Measurements from ENCODE around the gene CHMP4A. TPM values are rescaled to one million over a fixed set of nuclear protein-coding genes. Genes with fewer than 3 reads are reported as not detected.

Gene CHMP4A
- total and polyA plus RNA-seq, 2 of the 13 experiments (the other 11 are each of a cell fraction or from before 2014, with no cell fraction given): 83.6 to 113 TPM

- TF ChIP-seq ATM (IDR thresholded peaks at IDR 0.05; ENCODE audit: borderline replicate concordance) (no peak), SALL1 (CRISPR knock-in tag; IDR thresholded peaks at IDR 0.05) (peak; percentile 92), NFE2 (CRISPR knock-in tag; IDR thresholded peaks at IDR 0.05) (no peak; the same call in 1 of the 2 replicates), PPARG (CRISPR knock-in tag; conservative IDR thresholded peaks at IDR 0.05) (peak; percentile 84), CCAR2 (optimal IDR thresholded peaks at IDR 0.05; ENCODE audit: low read depth, low read length) (peak; percentile 53), ZNF335 (CRISPR knock-in tag; IDR thresholded peaks at IDR 0.05) (peak; percentile 100), MED13 (CRISPR knock-in tag; IDR thresholded peaks at IDR 0.05) (peak; percentile 94), ZNF782 (CRISPR knock-in tag; IDR thresholded peaks at IDR 0.05; ENCODE audit: borderline replicate concordance) (peak; percentile 99), ZNF337 (CRISPR knock-in tag; IDR thresholded peaks at IDR 0.05; ENCODE audit: borderline replicate concordance, low read depth) (peak; percentile 99), DNMT3B (CRISPR knock-in tag; conservative IDR thresholded peaks at IDR 0.05) (no peak; the same call in 1 of the 2 replicates), ZNF678 (CRISPR knock-in tag; IDR thresholded peaks at IDR 0.05) (peak; percentile 99), ZNF101 (CRISPR knock-in tag; IDR thresholded peaks at IDR 0.05; ENCODE audit: borderline replicate concordance, low read depth) (peak; percentile 97), ZNF329 (CRISPR knock-in tag; IDR thresholded peaks at IDR 0.05; ENCODE audit: low read depth) (peak; percentile 92), RARG (CRISPR knock-in tag; IDR thresholded peaks at IDR 0.05; ENCODE audit: low read depth) (peak; percentile 99), CHCHD3 (CRISPR knock-in tag; IDR thresholded peaks at IDR 0.05) (peak; percentile 44), BCL6 (CRISPR knock-in tag; IDR thresholded peaks at IDR 0.05) (peak; percentile 80), ISX (CRISPR knock-in tag; conservative IDR thresholded peaks at IDR 0.05) (peak; percentile 96), MIXL1 (CRISPR knock-in tag; IDR thresholded peaks at IDR 0.05) (peak; percentile 85), HDAC6 (IDR thresholded peaks at IDR 0.05; ENCODE audit: low read depth, low read length) (no peak; the same call in none of the 2 replicates), MTF1 (CRISPR knock-in tag; IDR thresholded peaks at IDR 0.05) (peak; percentile 89), PAF1 (CRISPR knock-in tag; IDR thresholded peaks at IDR 0.05) (no peak; the same call in 1 of the 2 replicates), ATAD3A (CRISPR knock-in tag; IDR thresholded peaks at IDR 0.05) (peak; percentile 40; the same call in 1 of the 2 replicates), ZFP41 (CRISPR knock-in tag; IDR thresholded peaks at IDR 0.05; ENCODE audit: borderline replicate concordance) (peak; percentile 99), SMARCE1 (IDR thresholded peaks at IDR 0.05; ENCODE audit: borderline replicate concordance) (no peak), ZGPAT (CRISPR knock-in tag; IDR thresholded peaks at IDR 0.05) (peak; percentile 100)
- TF ChIP-seq, protein P1, sequence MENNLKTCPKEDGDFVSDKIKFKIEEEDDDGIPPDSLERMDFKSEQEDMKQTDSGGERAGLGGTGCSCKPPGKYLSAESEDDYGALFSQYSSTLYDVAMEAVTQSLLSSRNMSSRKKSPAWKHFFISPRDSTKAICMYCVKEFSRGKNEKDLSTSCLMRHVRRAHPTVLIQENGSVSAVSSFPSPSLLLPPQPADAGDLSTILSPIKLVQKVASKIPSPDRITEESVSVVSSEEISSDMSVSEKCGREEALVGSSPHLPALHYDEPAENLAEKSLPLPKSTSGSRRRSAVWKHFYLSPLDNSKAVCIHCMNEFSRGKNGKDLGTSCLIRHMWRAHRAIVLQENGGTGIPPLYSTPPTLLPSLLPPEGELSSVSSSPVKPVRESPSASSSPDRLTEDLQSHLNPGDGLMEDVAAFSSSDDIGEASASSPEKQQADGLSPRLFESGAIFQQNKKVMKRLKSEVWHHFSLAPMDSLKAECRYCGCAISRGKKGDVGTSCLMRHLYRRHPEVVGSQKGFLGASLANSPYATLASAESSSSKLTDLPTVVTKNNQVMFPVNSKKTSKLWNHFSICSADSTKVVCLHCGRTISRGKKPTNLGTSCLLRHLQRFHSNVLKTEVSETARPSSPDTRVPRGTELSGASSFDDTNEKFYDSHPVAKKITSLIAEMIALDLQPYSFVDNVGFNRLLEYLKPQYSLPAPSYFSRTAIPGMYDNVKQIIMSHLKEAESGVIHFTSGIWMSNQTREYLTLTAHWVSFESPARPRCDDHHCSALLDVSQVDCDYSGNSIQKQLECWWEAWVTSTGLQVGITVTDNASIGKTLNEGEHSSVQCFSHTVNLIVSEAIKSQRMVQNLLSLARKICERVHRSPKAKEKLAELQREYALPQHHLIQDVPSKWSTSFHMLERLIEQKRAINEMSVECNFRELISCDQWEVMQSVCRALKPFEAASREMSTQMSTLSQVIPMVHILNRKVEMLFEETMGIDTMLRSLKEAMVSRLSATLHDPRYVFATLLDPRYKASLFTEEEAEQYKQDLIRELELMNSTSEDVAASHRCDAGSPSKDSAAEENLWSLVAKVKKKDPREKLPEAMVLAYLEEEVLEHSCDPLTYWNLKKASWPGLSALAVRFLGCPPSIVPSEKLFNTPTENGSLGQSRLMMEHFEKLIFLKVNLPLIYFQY (CRISPR knock-in tag; IDR thresholded peaks at IDR 0.05; ENCODE audit: borderline replicate concordance): peak; percentile 89
- TF ChIP-seq, protein P2, sequence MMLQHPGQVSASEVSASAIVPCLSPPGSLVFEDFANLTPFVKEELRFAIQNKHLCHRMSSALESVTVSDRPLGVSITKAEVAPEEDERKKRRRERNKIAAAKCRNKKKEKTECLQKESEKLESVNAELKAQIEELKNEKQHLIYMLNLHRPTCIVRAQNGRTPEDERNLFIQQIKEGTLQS (CRISPR knock-in tag; IDR thresholded peaks at IDR 0.05): peak; percentile 85
Observed at GRCh38 chr14:24195186-24196070, 17.9 kb downstream of the CHMP4A start, which contains the start of gene TM9SF1 (continued).

All from HepG2 (cell line).